Neural progenitor cell (in vitro differentiated cells): ENCODE measurements around the gene PRKCSH.

Experiments
- CTCF ChIP-seq: fragments of 200-600 bp; sonication (generic); IDR thresholded peaks from 2 replicates; pipeline ENCODE4 v1.5.1; 2017; ENCODE audit warnings: antibody characterized with exemption, mild to moderate bottlenecking
- EZH2 ChIP-seq: fragments of 200-600 bp; sonication (generic); IDR thresholded peaks from 2 replicates; pipeline ENCODE4 v1.6.1; 2017; ENCODE audit warnings: antibody characterized with exemption, mild to moderate bottlenecking, moderate library complexity
- EZH2phosphoT487 ChIP-seq: fragments of 200-600 bp; sonication (generic); IDR thresholded peaks from 2 replicates; pipeline ENCODE4 v1.6.1; 2017; ENCODE audit warnings: antibody characterized with exemption

GRCh38 chr19:11473725-11474124 is 38.3 kb downstream of the PRKCSH start:
- TF ChIP-seq CTCF (no peak), EZH2phosphoT487 (no peak), EZH2 (no peak)
